Measurements from ENCODE around the gene C9orf43. TPM values are rescaled to one million over a fixed set of nuclear protein-coding genes. Genes with fewer than 3 reads are reported as not detected.
"Not testable (repeated sequence)": the region's sequence is repeated elsewhere in the genome, so short reads cannot be mapped to it uniquely, and the experiment has no call there.

C9orf43 gene
- total RNA-seq, 1 donor from 2014 or later = 0.14 TPM

DNA sequence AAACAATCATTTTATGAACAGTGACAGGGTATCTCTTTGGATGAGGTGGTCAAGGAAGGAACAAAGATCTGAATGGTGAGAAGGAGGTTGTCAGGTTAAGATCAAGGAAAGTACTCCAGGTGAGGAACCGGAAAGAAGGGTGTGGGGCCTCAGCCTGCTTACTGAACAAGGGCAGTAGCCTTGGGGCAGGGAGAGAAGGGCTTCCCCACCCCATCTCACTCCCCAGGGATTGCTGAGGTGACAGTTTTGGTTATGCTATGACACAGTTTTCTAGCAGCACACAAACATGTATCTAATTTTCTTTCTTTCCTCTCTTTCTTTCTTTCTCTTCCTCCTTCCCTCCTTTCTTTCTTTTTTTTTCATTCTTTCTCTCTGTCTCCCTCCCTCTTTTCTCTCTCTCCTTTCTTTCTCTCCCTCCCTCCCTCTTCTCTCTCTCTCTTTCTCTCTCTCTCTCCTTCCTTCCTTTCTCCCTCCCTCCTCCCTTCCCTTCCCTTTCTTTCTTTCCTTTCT, 29.6 kb upstream of the C9orf43 start:
- no peak overlapping the region for H3K27ac ChIP-seq (replicated peaks)
- peaks cover 8% of the 10 kb centered on the region for H3K4me1 ChIP-seq
- intact Hi-C loops (cut with micrococcal nuclease) = no loop called here
- H3K9me3 ChIP-seq (replicated peaks) = no peaks in the 10 kb centered on the region
- no peak overlapping the region for H3K4me3 ChIP-seq
- no peaks in the 10 kb centered on the region for H3K27me3 ChIP-seq (ENCODE audit: low read depth)
- TF ChIP-seq, protein P1, sequence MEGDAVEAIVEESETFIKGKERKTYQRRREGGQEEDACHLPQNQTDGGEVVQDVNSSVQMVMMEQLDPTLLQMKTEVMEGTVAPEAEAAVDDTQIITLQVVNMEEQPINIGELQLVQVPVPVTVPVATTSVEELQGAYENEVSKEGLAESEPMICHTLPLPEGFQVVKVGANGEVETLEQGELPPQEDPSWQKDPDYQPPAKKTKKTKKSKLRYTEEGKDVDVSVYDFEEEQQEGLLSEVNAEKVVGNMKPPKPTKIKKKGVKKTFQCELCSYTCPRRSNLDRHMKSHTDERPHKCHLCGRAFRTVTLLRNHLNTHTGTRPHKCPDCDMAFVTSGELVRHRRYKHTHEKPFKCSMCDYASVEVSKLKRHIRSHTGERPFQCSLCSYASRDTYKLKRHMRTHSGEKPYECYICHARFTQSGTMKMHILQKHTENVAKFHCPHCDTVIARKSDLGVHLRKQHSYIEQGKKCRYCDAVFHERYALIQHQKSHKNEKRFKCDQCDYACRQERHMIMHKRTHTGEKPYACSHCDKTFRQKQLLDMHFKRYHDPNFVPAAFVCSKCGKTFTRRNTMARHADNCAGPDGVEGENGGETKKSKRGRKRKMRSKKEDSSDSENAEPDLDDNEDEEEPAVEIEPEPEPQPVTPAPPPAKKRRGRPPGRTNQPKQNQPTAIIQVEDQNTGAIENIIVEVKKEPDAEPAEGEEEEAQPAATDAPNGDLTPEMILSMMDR (IDR thresholded peaks at IDR 0.05; ENCODE audit: borderline replicate concordance) = no peak
- no peaks in the 10 kb centered on the region for H3K36me3 ChIP-seq
- DNase-seq = no peak

DNA sequence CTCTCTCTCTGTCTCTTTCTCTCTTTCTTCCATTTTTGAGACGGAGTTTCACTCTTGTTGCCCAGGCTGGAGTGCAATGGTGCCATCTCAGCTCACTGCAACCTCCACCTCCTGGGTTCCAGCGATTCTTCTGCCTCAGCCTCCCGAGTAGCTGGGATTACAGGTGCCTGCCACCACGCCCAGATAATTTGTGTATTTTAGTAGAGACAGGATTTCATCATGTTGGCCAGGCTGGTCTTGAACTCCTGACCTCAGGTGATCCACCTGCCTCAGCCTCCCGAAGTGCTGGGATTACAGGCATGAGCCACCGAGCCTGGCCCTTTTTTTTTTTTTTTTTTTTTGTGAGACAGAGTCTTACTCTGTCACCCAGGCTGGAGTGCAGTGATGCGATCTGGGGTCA, 29.1 kb upstream of the C9orf43 start:
- H3K27ac ChIP-seq (replicated peaks); H3K4me1 ChIP-seq; H3K36me3 ChIP-seq; DNase-seq; H3K27me3 ChIP-seq (ENCODE audit: low read depth); intact Hi-C loops (cut with micrococcal nuclease); H3K9me3 ChIP-seq (replicated peaks); H3K4me3 ChIP-seq: not testable (repeated sequence)

- Histone ChIP-seq H3K27me3 (ENCODE audit: low read depth) (no peaks in the 10 kb centered on the region), H3K27ac (replicated peaks) (no peak overlapping the region), H3K9me3 (replicated peaks) (no peaks in the 10 kb centered on the region), H3K36me3 (peaks cover 3% of the 10 kb centered on the region), H3K4me3 (no peak overlapping the region), H3K4me1 (no peaks in the 10 kb centered on the region)
- intact Hi-C loops (cut with micrococcal nuclease) = no loop called here
- TF ChIP-seq, protein P1 (IDR thresholded peaks at IDR 0.05; ENCODE audit: borderline replicate concordance) = no peak
- no peak for DNase-seq
These were observed 28.6 kb upstream of the C9orf43 start for GRCh38 chr9:113381909-113382411.

DNA sequence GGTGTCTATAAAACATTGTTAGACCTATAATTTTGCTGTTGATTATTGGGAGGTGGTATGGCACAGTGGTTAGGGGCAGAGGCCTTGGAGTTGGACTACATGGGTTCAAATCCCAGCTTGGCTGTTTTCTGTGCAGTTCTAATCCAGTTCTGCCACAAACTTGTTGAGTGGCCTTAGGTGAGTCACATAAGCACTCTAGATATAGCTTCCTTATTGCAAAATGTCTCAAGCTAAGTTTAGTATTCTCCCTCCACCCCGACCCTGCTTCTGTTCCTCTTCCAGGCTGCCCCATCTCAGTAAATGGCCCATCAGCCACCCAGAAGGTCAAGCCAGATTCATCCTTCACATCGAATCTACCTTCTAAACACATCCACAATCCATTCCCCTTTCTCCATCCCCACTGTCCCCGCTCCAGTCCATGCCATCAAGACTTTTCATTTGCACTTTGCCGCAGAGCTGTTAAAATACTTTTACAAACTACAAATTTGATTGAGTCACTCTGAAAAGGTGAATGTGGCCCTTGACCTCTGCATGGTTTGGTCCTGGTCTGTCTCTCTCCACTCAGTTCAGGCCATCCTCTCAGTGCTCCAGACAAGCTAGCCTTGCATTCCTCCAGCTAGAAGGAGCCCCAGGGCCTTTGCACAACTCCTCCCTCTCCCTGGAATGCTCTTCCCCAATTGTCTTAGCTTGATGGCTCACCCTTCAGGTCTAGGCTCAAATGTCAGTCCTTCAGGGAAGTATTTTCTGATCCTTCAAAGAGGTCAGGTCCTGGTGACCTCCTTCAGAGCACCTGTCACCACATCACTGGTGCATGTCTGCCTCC, 23.8 kb upstream of the C9orf43 start:
- DNase-seq = no peak
- Histone ChIP-seq H3K4me1 (no peaks in the 10 kb centered on the region), H3K27me3 (ENCODE audit: low read depth) (no peaks in the 10 kb centered on the region), H3K27ac (replicated peaks) (no peak overlapping the region), H3K36me3 (peaks cover 51% of the 10 kb centered on the region), H3K4me3 (no peak overlapping the region), H3K9me3 (replicated peaks) (no peaks in the 10 kb centered on the region)
- TF ChIP-seq, protein P1 (IDR thresholded peaks at IDR 0.05; ENCODE audit: borderline replicate concordance) = no peak
- intact Hi-C loops (cut with micrococcal nuclease) = no loop called here

DNA sequence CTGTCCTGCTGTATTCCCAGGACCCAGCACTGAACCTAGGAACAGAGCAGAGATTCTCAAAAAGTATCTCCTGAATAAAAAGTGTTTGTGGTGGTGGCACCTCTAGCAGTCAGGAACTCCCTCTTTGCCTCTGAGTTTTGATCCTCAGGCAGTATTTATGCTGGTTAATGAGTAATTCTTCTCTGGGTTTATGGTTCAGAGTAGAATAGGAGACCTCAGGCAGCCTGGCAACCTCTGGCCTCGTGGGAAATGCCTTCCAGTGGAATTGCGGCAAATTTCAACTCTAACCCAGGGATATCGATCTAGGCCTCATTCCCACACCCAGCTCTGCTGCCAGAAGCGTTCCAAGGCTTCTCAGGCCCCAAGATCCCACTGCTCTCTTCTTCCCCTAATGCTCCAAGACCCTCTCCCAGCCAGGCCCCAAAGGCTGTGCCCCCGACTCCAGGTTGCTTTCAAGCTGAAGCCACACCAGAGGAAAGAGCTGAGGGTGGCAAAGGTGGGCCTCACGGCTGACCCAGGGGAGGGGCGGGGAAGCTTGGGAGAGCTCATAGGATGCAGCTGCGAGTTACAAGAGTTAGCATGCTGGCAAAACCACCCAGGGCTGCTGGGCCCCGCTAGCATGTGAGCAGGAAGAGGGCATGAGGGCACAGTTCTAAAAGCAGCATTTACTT, 22.9 kb upstream of the C9orf43 start:
- Histone ChIP-seq H3K9me3 (replicated peaks) (no peaks in the 10 kb centered on the region), H3K27ac (replicated peaks) (no peak overlapping the region), H3K27me3 (ENCODE audit: low read depth) (no peaks in the 10 kb centered on the region), H3K36me3 (peaks cover 59% of the 10 kb centered on the region), H3K4me3 (no peak overlapping the region), H3K4me1 (no peaks in the 10 kb centered on the region)
- TF ChIP-seq, protein P1 (IDR thresholded peaks at IDR 0.05; ENCODE audit: borderline replicate concordance) = no peak
- DNase-seq = no peak
- intact Hi-C loops (cut with micrococcal nuclease) = no loop called here

All from left ventricle myocardium inferior (tissue), 1 donor.